Gastroesophageal sphincter (tissue), 3 donors: ENCODE measurements around the gene MBOAT2.

Source experiments
- CTCF ChIP-seq, 4 experiments: fragments of 200-600 bp in 2 of 4; fragments of 450-650 bp in 2 of 4; sonication (generic) in 1 of 4; IDR thresholded peaks; one replicate each; pipeline ENCODE4 v1.5.1; 2017 to 2019; ENCODE audit warnings: antibody characterized with exemption in 4 of 4, mild to moderate bottlenecking in 2 of 4, moderate library complexity in 2 of 4
- EP300 ChIP-seq: sonication (generic); formaldehyde crosslinking; IDR thresholded peaks from one replicate; pipeline ENCODE4 v1.6.1; 2017; ENCODE audit warnings: antibody characterized with exemption, mild to moderate bottlenecking
- POLR2A ChIP-seq, 2 donors: fragments of 450-650 bp; IDR thresholded peaks; one replicate each; pipeline ENCODE4 v1.6.1; 2017; ENCODE audit warnings: antibody characterized with exemption in 2 of 2, mild to moderate bottlenecking in 2 of 2, moderate library complexity in 1 of 2
- POLR2AphosphoS5 ChIP-seq: sonication (generic); formaldehyde crosslinking; IDR thresholded peaks from one replicate; pipeline ENCODE4 v1.6.1; 2017; ENCODE audit warnings: antibody characterized with exemption

- TF ChIP-seq CTCF (IDR thresholded peaks at IDR 0.05) (no peak), POLR2A (IDR thresholded peaks at IDR 0.05) (no peak), POLR2AphosphoS5 (no peak), EP300 (no peak)
Observed at GRCh38 chr2:8922431-8922830, 81.1 kb downstream of the MBOAT2 start.
